HEK293 (cell line): Measurements from ENCODE around the gene FGFRL1.

Experiments
- KLF7 ChIP-seq: fragments of 450-650 bp; formaldehyde crosslinking; IDR thresholded peaks from 2 replicates; pipeline ENCODE4 v1.5.1; 2016; ENCODE audit warnings: missing biosample characterization, missing genetic modification characterization, borderline replicate concordance
- ZBTB21 ChIP-seq: fragments of 450-650 bp; formaldehyde crosslinking; IDR thresholded peaks from 2 replicates; pipeline ENCODE4 v1.5.1; 2017; ENCODE audit warnings: missing biosample characterization, missing genetic modification characterization
- ZNF202 ChIP-seq: fragments of 450-650 bp; formaldehyde crosslinking; IDR thresholded peaks from 2 replicates; pipeline ENCODE4 v1.5.1; 2016; ENCODE audit warnings: missing biosample characterization, missing genetic modification characterization, borderline replicate concordance
- ZNF274 ChIP-seq, 2 experiments: fragments of 200-500 bp in 1 of 2; fragments of 450-650 bp in 1 of 2; sonication (Bioruptor generic) in 1 of 2; formaldehyde crosslinking in 1 of 2; IDR thresholded peaks; 2 replicates each; pipeline versions ENCODE4 v1.5.1 to v1.6.1; 2014 to 2016; ENCODE audit warnings: borderline replicate concordance in 1 of 2, inconsistent platforms in 1 of 2, low read length in 1 of 2, missing biosample characterization in 1 of 2, missing genetic modification characterization in 1 of 2
- ZNF324 ChIP-seq: fragments of 450-650 bp; formaldehyde crosslinking; IDR thresholded peaks from 2 replicates; pipeline ENCODE4 v1.5.1; 2016; ENCODE audit warnings: missing biosample characterization, missing genetic modification characterization

GRCh38 chr4:1041147-1041935, 29.9 kb downstream of the FGFRL1 start:
- TF ChIP-seq ZNF202: no peak
- TF ChIP-seq KLF7 (tag by site-specific recombination): no peak
- no peak for TF ChIP-seq ZBTB21 (tag by site-specific recombination)
- no peak for TF ChIP-seq ZNF324 (tag by site-specific recombination)
- no peak for TF ChIP-seq ZNF274 (IDR thresholded peaks at IDR 0.05; ENCODE audit: low read length)
- no peak for TF ChIP-seq ZNF274 (tag by site-specific recombination; IDR thresholded peaks at IDR 0.05; ENCODE audit: borderline replicate concordance)
